CD4-positive, alpha-beta memory T cell (primary cell): Measurements from ENCODE around the gene FMO2. TPM values are rescaled to one million over a fixed set of nuclear protein-coding genes. Genes with fewer than 3 reads are reported as not detected.

Experiments
- CTCF ChIA-PET: fragments of 350-600 bp; sonication (Branson Sonifier 250); formaldehyde crosslinking; loops from one replicate; lab custom pipeline; 2021; ENCODE audit warnings: inconsistent platforms; ENCODE audit not compliant: partially characterized antibody; lab: Charles Lee
- POLR2A ChIA-PET: fragments of 350-600 bp; sonication (Branson Sonifier 250); formaldehyde crosslinking; loops from one replicate; lab custom pipeline; 2021; ENCODE audit not compliant: partially characterized antibody; lab: Charles Lee
- DNase-seq, 5 donors: peaks; one replicate each; pipeline versions ENCODE4 v3.0.0 to v3.0.0-alpha.2; 2020 to 2022; ENCODE audit warnings: mixed read lengths in 1 of 5
- H3K27ac ChIP-seq: one replicate; pipeline ENCODE4 v1.7.0; 2013; ENCODE audit warnings: low read depth, low read length
- H3K27me3 ChIP-seq: 2 replicates; pipeline ENCODE4 v1.7.0; 2013; ENCODE audit warnings: mild to moderate bottlenecking, low read length, moderate library complexity; ENCODE audit not compliant: insufficient read depth
- H3K36me3 ChIP-seq: 2 replicates; pipeline ENCODE4 v1.7.0; 2013; ENCODE audit warnings: mild to moderate bottlenecking, low read length, moderate library complexity; ENCODE audit not compliant: insufficient read depth
- H3K4me1 ChIP-seq: 2 replicates; pipeline ENCODE4 v1.7.0; 2013; ENCODE audit warnings: mild to moderate bottlenecking, low read length, moderate library complexity; ENCODE audit not compliant: insufficient read depth
- H3K4me3 ChIP-seq, 2 donors: one replicate each; pipeline ENCODE4 v1.7.0; 2013; ENCODE audit warnings: low read length in 2 of 2, mild to moderate bottlenecking in 1 of 2
- H3K9me3 ChIP-seq, 2 donors: one replicate each; pipeline ENCODE4 v1.7.0; 2013; ENCODE audit warnings: low read length in 2 of 2, control low read depth in 1 of 2; ENCODE audit not compliant: control insufficient read depth in 1 of 2
- H3K27ac Mint-ChIP-seq, 7 donors: one replicate each; pipeline ENCODE4 v1.8.0; 2020 to 2021; ENCODE audit warnings: mixed read lengths in 7 of 7, mild to moderate bottlenecking in 6 of 7, inconsistent platforms in 3 of 7, moderate library complexity in 3 of 7
- H3K27me3 Mint-ChIP-seq, 2 donors: one replicate each; pipeline ENCODE4 v1.8.0; 2020 to 2021; ENCODE audit warnings: mixed read lengths in 2 of 2
- H3K36me3 Mint-ChIP-seq, 2 donors: one replicate each; pipeline ENCODE4 v1.8.0; 2020 to 2021; ENCODE audit warnings: mixed read lengths in 2 of 2, inconsistent platforms in 1 of 2, mild to moderate bottlenecking in 1 of 2
- H3K4me1 Mint-ChIP-seq, 4 donors: one replicate each; pipeline ENCODE4 v1.8.0; 2020 to 2021; ENCODE audit warnings: mixed read lengths in 4 of 4, mild to moderate bottlenecking in 1 of 4
- H3K4me3 Mint-ChIP-seq, 8 donors: one replicate each; pipeline ENCODE4 v1.8.0; 2020 to 2021; ENCODE audit warnings: mixed read lengths in 8 of 8, mild to moderate bottlenecking in 7 of 8, moderate library complexity in 6 of 8, inconsistent platforms in 3 of 8
- H3K9me3 Mint-ChIP-seq, 8 donors: one replicate each; pipeline ENCODE4 v1.8.0; 2020 to 2021; ENCODE audit warnings: mixed read lengths in 8 of 8, mild to moderate bottlenecking in 5 of 8, inconsistent platforms in 3 of 8, moderate library complexity in 1 of 8
- intact Hi-C: fragments of 100-400 bp; cut with micrococcal nuclease; formaldehyde crosslinking; loops from one replicate; pipeline ENCODE4 v1.15.1; 2023
- polyA plus RNA-seq, 2 donors: library from polyadenylated mRNA; unstranded; fragments of 300-500 nt; fragmentation: Illumina TruSeq; gene quantifications; one replicate each; pipeline ENCODE4 v1.2.3, GENCODE V29; 2021
- total RNA-seq, 2 experiments: library from RNA; stranded (reverse); gene quantifications; one replicate each; pipeline ENCODE4 v1.2.3, GENCODE V29; 2021

FMO2 gene
- total and polyA plus RNA-seq, 4 experiments from 2014 or later, result not detected

GRCh38 chr1:171142416-171143385, 42.4 kb upstream of the FMO2 start:
- POLR2A ChIA-PET, result no interaction called here
- Histone ChIP-seq H3K4me1 (no peaks in the 10 kb centered on the region), H3K36me3 (no peaks in the 10 kb centered on the region), H3K27ac (no peak overlapping the region), H3K9me3 (no peaks in the 10 kb centered on the region), H3K4me3 (no peak overlapping the region), H3K27me3 (no peaks in the 10 kb centered on the region)
- Mint-ChIP-seq H3K4me1 (no peaks in the 10 kb centered on the region), H3K36me3 (no peaks in the 10 kb centered on the region), H3K4me3 (no peak overlapping the region), H3K9me3 (no peaks in the 10 kb centered on the region), H3K27me3 (peaks cover 7 to 11% of the 10 kb centered on the region in 2 donors), H3K27ac (no peak overlapping the region)
- DNase-seq, result no peak
- intact Hi-C loops, result no loop called here
- CTCF ChIA-PET, result interaction anchor here (0.6 kb wide), 1 partner anchor 602 kb away, joined by 3 read pairs; no protein-coding TSS in a partner anchor

GRCh38 chr1:171150156-171150555, 34.9 kb upstream of the FMO2 start:
- Histone ChIP-seq H3K36me3 (no peaks in the 10 kb centered on the region), H3K27ac (no peak overlapping the region), H3K4me3 (no peak overlapping the region), H3K9me3 (no peaks in the 10 kb centered on the region), H3K27me3 (no peaks in the 10 kb centered on the region), H3K4me1 (no peaks in the 10 kb centered on the region)
- H3K4me1 Mint-ChIP-seq, result no peaks in the 10 kb centered on the region
- no peak overlapping the region for H3K27ac Mint-ChIP-seq
- ChIA-PET CTCF (no interaction called here), POLR2A (no interaction called here)
- no peaks in the 10 kb centered on the region for H3K9me3 Mint-ChIP-seq
- H3K27me3 Mint-ChIP-seq, result peaks cover 5 to 7% of the 10 kb centered on the region in 2 donors
- intact Hi-C loops, result no loop called here
- H3K36me3 Mint-ChIP-seq, result no peaks in the 10 kb centered on the region
- H3K4me3 Mint-ChIP-seq, result no peak overlapping the region
- DNase-seq, result no peak

- Mint-ChIP-seq H3K4me3 (no peak overlapping the region), H3K27ac (no peak overlapping the region), H3K9me3 (no peaks in the 10 kb centered on the region), H3K27me3 (peaks cover 6 to 11% of the 10 kb centered on the region in 2 donors), H3K4me1 (no peaks in the 10 kb centered on the region), H3K36me3 (no peaks in the 10 kb centered on the region)
- H3K27ac ChIP-seq, result no peak overlapping the region
- DNase-seq, result no peak
- no peaks in the 10 kb centered on the region for H3K36me3 ChIP-seq
- POLR2A ChIA-PET, result no interaction called here
- H3K4me1 ChIP-seq, result no peaks in the 10 kb centered on the region
- no peaks in the 10 kb centered on the region for H3K27me3 ChIP-seq
- H3K9me3 ChIP-seq, result no peaks in the 10 kb centered on the region
- CTCF ChIA-PET, result no interaction called here
- no peak overlapping the region for H3K4me3 ChIP-seq
- intact Hi-C loops, result no loop called here
Measured at GRCh38 chr1:171152549-171152948, 32.6 kb upstream of the FMO2 start.

- H3K9me3 Mint-ChIP-seq, result no peaks in the 10 kb centered on the region
- no peak for DNase-seq
- no peaks in the 10 kb centered on the region for H3K4me1 Mint-ChIP-seq
- ChIA-PET CTCF (no interaction called here), POLR2A (no interaction called here)
- no peak overlapping the region for H3K27ac Mint-ChIP-seq
- Histone ChIP-seq H3K36me3 (no peaks in the 10 kb centered on the region), H3K4me1 (no peaks in the 10 kb centered on the region), H3K27me3 (no peaks in the 10 kb centered on the region), H3K4me3 (no peak overlapping the region), H3K27ac (no peak overlapping the region), H3K9me3 (no peaks in the 10 kb centered on the region)
- peaks cover 4 to 8% of the 10 kb centered on the region in 2 donors for H3K27me3 Mint-ChIP-seq
- no peak overlapping the region for H3K4me3 Mint-ChIP-seq
- H3K36me3 Mint-ChIP-seq, result no peaks in the 10 kb centered on the region
- intact Hi-C loops, result no loop called here
Measured at GRCh38 chr1:171155484-171155883, 29.6 kb upstream of the FMO2 start.

- Mint-ChIP-seq H3K36me3 (no peaks in the 10 kb centered on the region), H3K4me1 (no peaks in the 10 kb centered on the region), H3K4me3 (no peak overlapping the region), H3K27me3 (peaks cover 3 to 7% of the 10 kb centered on the region in 2 donors), H3K9me3 (no peaks in the 10 kb centered on the region), H3K27ac (no peak overlapping the region)
- Histone ChIP-seq H3K9me3 (no peaks in the 10 kb centered on the region), H3K36me3 (no peaks in the 10 kb centered on the region), H3K27me3 (no peaks in the 10 kb centered on the region), H3K27ac (no peak overlapping the region), H3K4me1 (no peaks in the 10 kb centered on the region), H3K4me3 (no peak overlapping the region)
- ChIA-PET CTCF (no interaction called here), POLR2A (no interaction called here)
- no peak for DNase-seq
- intact Hi-C loops, result no loop called here
Measured at GRCh38 chr1:171158096-171158495, 27.0 kb upstream of the FMO2 start.

GRCh38 chr1:171158551-171158950, 26.5 kb upstream of the FMO2 start:
- Histone ChIP-seq H3K27me3 (no peaks in the 10 kb centered on the region), H3K4me3 (no peak overlapping the region), H3K9me3 (no peaks in the 10 kb centered on the region), H3K4me1 (no peaks in the 10 kb centered on the region), H3K36me3 (no peaks in the 10 kb centered on the region), H3K27ac (no peak overlapping the region)
- no peak overlapping the region for H3K4me3 Mint-ChIP-seq
- no peaks in the 10 kb centered on the region for H3K4me1 Mint-ChIP-seq
- DNase-seq, result no peak
- POLR2A ChIA-PET, result no interaction called here
- no peaks in the 10 kb centered on the region for H3K9me3 Mint-ChIP-seq
- no peaks in the 10 kb centered on the region for H3K36me3 Mint-ChIP-seq
- no peak overlapping the region for H3K27ac Mint-ChIP-seq
- H3K27me3 Mint-ChIP-seq, result peaks cover 3 to 7% of the 10 kb centered on the region in 2 donors
- CTCF ChIA-PET, result no interaction called here
- intact Hi-C loops, result no loop called here

GRCh38 chr1:171159148-171159547, 26.0 kb upstream of the FMO2 start:
- no peaks in the 10 kb centered on the region for H3K4me1 Mint-ChIP-seq
- intact Hi-C loops, result no loop called here
- no peak overlapping the region for H3K27ac Mint-ChIP-seq
- no peaks in the 10 kb centered on the region for H3K9me3 Mint-ChIP-seq
- Histone ChIP-seq H3K4me1 (no peaks in the 10 kb centered on the region), H3K27ac (no peak overlapping the region), H3K36me3 (no peaks in the 10 kb centered on the region), H3K27me3 (no peaks in the 10 kb centered on the region), H3K9me3 (no peaks in the 10 kb centered on the region), H3K4me3 (no peak overlapping the region)
- H3K4me3 Mint-ChIP-seq, result no peak overlapping the region
- DNase-seq, result no peak
- POLR2A ChIA-PET, result no interaction called here
- peaks cover 3 to 7% of the 10 kb centered on the region in 2 donors for H3K27me3 Mint-ChIP-seq
- H3K36me3 Mint-ChIP-seq, result no peaks in the 10 kb centered on the region
- CTCF ChIA-PET, result no interaction called here
